ENCODE results near the gene ENTPD6.

ENTPD6 gene

GRCh38 chr20:25246182-25246999, 50.9 kb downstream of the ENTPD6 start:
- H3K4me1 ChIP-seq = peaks cover 58% of the 10 kb centered on the region
- peak overlapping the region; percentile 99 for H3K4me2 ChIP-seq
- no peak for TF ChIP-seq Cebpa-rat (IDR thresholded peaks at IDR 0.05)
- no peak overlapping the region for H3K9ac ChIP-seq
- no peaks in the 10 kb centered on the region for H3K9me3 ChIP-seq
- peaks cover 10% of the 10 kb centered on the region; the same call in 1 of the 2 replicates for H3K27me3 ChIP-seq
- H3K4me3 ChIP-seq = no peak overlapping the region
- no peak overlapping the region for H3K27ac ChIP-seq
- H3K36me3 ChIP-seq = peaks cover 11% of the 10 kb centered on the region
- H4K20me1 ChIP-seq = peaks cover 27% of the 10 kb centered on the region

- H3K9me3 ChIP-seq = no peaks in the 10 kb centered on the region
- peak overlapping the region; percentile 69 for H3K9ac ChIP-seq
- no peak overlapping the region for H3K27ac ChIP-seq
- H3K4me2 ChIP-seq = peak overlapping the region; percentile 99
- H3K27me3 ChIP-seq = peaks cover 10% of the 10 kb centered on the region; the same call in 1 of the 2 replicates
- TF ChIP-seq Cebpa-rat (IDR thresholded peaks at IDR 0.05) = no peak
- H4K20me1 ChIP-seq = peaks cover 34% of the 10 kb centered on the region
- peak overlapping the region; percentile 95 for H3K4me3 ChIP-seq
- H3K4me1 ChIP-seq = peaks cover 58% of the 10 kb centered on the region
- peaks cover 18% of the 10 kb centered on the region for H3K36me3 ChIP-seq
Observed at GRCh38 chr20:25247000-25247517, 51.5 kb downstream of the ENTPD6 start.

GRCh38 chr20:25247518-25247955, 52.0 kb downstream of the ENTPD6 start:
- peak overlapping the region; percentile 99 for H3K4me2 ChIP-seq
- no peak overlapping the region for H3K27ac ChIP-seq
- TF ChIP-seq Cebpa-rat (IDR thresholded peaks at IDR 0.05) = no peak
- H3K27me3 ChIP-seq = peaks cover 7% of the 10 kb centered on the region; the same call in 1 of the 2 replicates
- H3K36me3 ChIP-seq = peaks cover 20% of the 10 kb centered on the region
- H4K20me1 ChIP-seq = peaks cover 38% of the 10 kb centered on the region
- H3K9ac ChIP-seq = peak overlapping the region; percentile 69
- H3K4me3 ChIP-seq = peak overlapping the region; percentile 95
- no peaks in the 10 kb centered on the region for H3K9me3 ChIP-seq
- H3K4me1 ChIP-seq = peaks cover 58% of the 10 kb centered on the region

GRCh38 chr20:25247956-25248785, 52.7 kb downstream of the ENTPD6 start, which contains the start of gene PYGB:
Gene PYGB, plus strand, starts transcription at chr20:25248085. Its CDS starts 94 bp downstream, at chr20:25248179.
- peaks cover 7% of the 10 kb centered on the region; the same call in 1 of the 2 replicates for H3K27me3 ChIP-seq
- H4K20me1 ChIP-seq = peaks cover 45% of the 10 kb centered on the region
- H3K4me2 ChIP-seq = peak within 1 kb of the TSS; percentile 99
- peaks cover 27% of the 10 kb centered on the region for H3K36me3 ChIP-seq
- peaks cover 60% of the 10 kb centered on the region for H3K4me1 ChIP-seq
- peak within 1 kb of the TSS; percentile 95 for H3K4me3 ChIP-seq
- peak within 1 kb of the TSS; percentile 90 for H3K27ac ChIP-seq
- no peaks in the 10 kb centered on the region for H3K9me3 ChIP-seq
- no peak for TF ChIP-seq Cebpa-rat (IDR thresholded peaks at IDR 0.05)
- peak within 1 kb of the TSS; percentile 89 for H3K9ac ChIP-seq

- Histone ChIP-seq H3K4me2 (peak overlapping the region; percentile 82), H3K36me3 (peaks cover 28% of the 10 kb centered on the region), H4K20me1 (peaks cover 51% of the 10 kb centered on the region), H3K27ac (peak overlapping the region; percentile 90), H3K4me1 (peaks cover 66% of the 10 kb centered on the region), H3K4me3 (peak overlapping the region; percentile 95), H3K9ac (peak overlapping the region; percentile 89), H3K27me3 (peaks cover 7% of the 10 kb centered on the region; the same call in 1 of the 2 replicates), H3K9me3 (no peaks in the 10 kb centered on the region)
- no peak for TF ChIP-seq Cebpa-rat (IDR thresholded peaks at IDR 0.05)
Observed at GRCh38 chr20:25248786-25249172, 53.3 kb downstream of the ENTPD6 start.

- H3K9me3 ChIP-seq = no peaks in the 10 kb centered on the region
- peak overlapping the region; percentile 82 for H3K4me2 ChIP-seq
- peak overlapping the region; percentile 89; the same call in 1 of the 2 replicates for H3K9ac ChIP-seq
- no peak for TF ChIP-seq Cebpa-rat (IDR thresholded peaks at IDR 0.05)
- H4K20me1 ChIP-seq = peaks cover 57% of the 10 kb centered on the region
- peak overlapping the region; percentile 90; the same call in 1 of the 2 replicates for H3K27ac ChIP-seq
- H3K4me3 ChIP-seq = peak overlapping the region; percentile 95
- peaks cover 28% of the 10 kb centered on the region for H3K36me3 ChIP-seq
- peaks cover 72% of the 10 kb centered on the region for H3K4me1 ChIP-seq
- H3K27me3 ChIP-seq = peaks cover 7% of the 10 kb centered on the region; the same call in 1 of the 2 replicates
Observed at GRCh38 chr20:25249198-25249931, 53.9 kb downstream of the ENTPD6 start.

- no peaks in the 10 kb centered on the region for H3K9me3 ChIP-seq
- H3K9ac ChIP-seq = no peak overlapping the region
- no peak overlapping the region for H3K4me3 ChIP-seq
- peaks cover 67% of the 10 kb centered on the region for H4K20me1 ChIP-seq
- peaks cover 7% of the 10 kb centered on the region; the same call in 1 of the 2 replicates for H3K27me3 ChIP-seq
- peak overlapping the region; percentile 82 for H3K4me2 ChIP-seq
- peaks cover 35% of the 10 kb centered on the region for H3K36me3 ChIP-seq
- peaks cover 83% of the 10 kb centered on the region for H3K4me1 ChIP-seq
- no peak for TF ChIP-seq Cebpa-rat (IDR thresholded peaks at IDR 0.05)
- no peak overlapping the region for H3K27ac ChIP-seq
Observed at GRCh38 chr20:25250508-25250907, 55.0 kb downstream of the ENTPD6 start.

GRCh38 chr20:25251019-25251418, 55.5 kb downstream of the ENTPD6 start:
- Histone ChIP-seq H3K9ac (no peak overlapping the region), H3K4me1 (peaks cover 88% of the 10 kb centered on the region), H3K4me2 (0 out of 2 replicates have a peak overlapping the region, but pooled peaks have one; percentile 14), H3K4me3 (no peak overlapping the region), H3K27me3 (peaks cover 7% of the 10 kb centered on the region; the same call in 1 of the 2 replicates), H3K27ac (no peak overlapping the region), H3K36me3 (peaks cover 36% of the 10 kb centered on the region), H4K20me1 (peaks cover 72% of the 10 kb centered on the region), H3K9me3 (no peaks in the 10 kb centered on the region)
- no peak for TF ChIP-seq Cebpa-rat (IDR thresholded peaks at IDR 0.05)

- Histone ChIP-seq H3K4me1 (peaks cover 88% of the 10 kb centered on the region), H3K9me3 (no peaks in the 10 kb centered on the region), H3K27ac (no peak overlapping the region), H3K36me3 (peaks cover 36% of the 10 kb centered on the region), H3K4me2 (peak overlapping the region; percentile 49; the same call in 1 of the 2 replicates), H4K20me1 (peaks cover 78% of the 10 kb centered on the region), H3K9ac (no peak overlapping the region), H3K27me3 (peaks cover 7% of the 10 kb centered on the region; the same call in 1 of the 2 replicates), H3K4me3 (no peak overlapping the region)
- no peak for TF ChIP-seq Cebpa-rat (IDR thresholded peaks at IDR 0.05)
Observed at GRCh38 chr20:25251558-25251957, 56.0 kb downstream of the ENTPD6 start.
